GM21390 (cell line): ENCODE measurements around the gene MAP6.
"Not testable (repeated sequence)": the region's sequence is repeated elsewhere in the genome, so short reads cannot be mapped to it uniquely, and the experiment has no call there.

Experiments
- ATAC-seq: cut with Tn5 transposase; IDR thresholded peaks from one replicate; pipeline ENCODE4 v1.9.1; 2021; ENCODE audit not compliant: unreplicated experiment

The MAP6 gene

GRCh38 chr11:75668451-75669297, at the start of gene MAP6:
MAP6 (minus strand) TSS chr11:75669038; CDS start chr11:75668369, 669 bp downstream.
- no peak for ATAC-seq

- no peak for ATAC-seq
These were observed 49.0 kb upstream of the MAP6 start, which contains the start of gene MOGAT2 for GRCh38 chr11:75717608-75718418. MOGAT2 (plus strand) TSS chr11:75717838; CDS start chr11:75717889, 51 bp downstream.

GRCh38 chr11:75716659-75717058, 47.8 kb upstream of the MAP6 start:
- no peak for ATAC-seq

GRCh38 chr11:75715688-75716087, 46.9 kb upstream of the MAP6 start:
- ATAC-seq = no peak

- no peak for ATAC-seq
These were observed 45.4 kb upstream of the MAP6 start for GRCh38 chr11:75714211-75714610.

GRCh38 chr11:75706260-75706729, 37.5 kb upstream of the MAP6 start:
- no peak for ATAC-seq

- no peak for ATAC-seq
These were observed 36.7 kb upstream of the MAP6 start for GRCh38 chr11:75705541-75705940.

GRCh38 chr11:75703695-75704237, 34.9 kb upstream of the MAP6 start:
- no peak for ATAC-seq

GRCh38 chr11:75700940-75701339, 32.1 kb upstream of the MAP6 start:
- no peak for ATAC-seq

- no peak for ATAC-seq
These were observed 29.2 kb upstream of the MAP6 start for GRCh38 chr11:75697906-75698581.

GRCh38 chr11:75691804-75692203, 23.0 kb upstream of the MAP6 start:
- no peak for ATAC-seq

- ATAC-seq = peak; percentile 72
These were observed 21.2 kb upstream of the MAP6 start for GRCh38 chr11:75689863-75690609.

GRCh38 chr11:75683856-75684255, 15.0 kb upstream of the MAP6 start:
- ATAC-seq = not testable (repeated sequence)

GRCh38 chr11:75679566-75679965, 10.7 kb upstream of the MAP6 start:
- no peak for ATAC-seq

GRCh38 chr11:75678620-75679259, 9.9 kb upstream of the MAP6 start:
- ATAC-seq = no peak

GRCh38 chr11:75677909-75678308, 9.1 kb upstream of the MAP6 start:
- no peak for ATAC-seq

- no peak for ATAC-seq
These were observed 8.4 kb upstream of the MAP6 start for GRCh38 chr11:75677275-75677674.

- no peak for ATAC-seq
These were observed 5.2 kb upstream of the MAP6 start for GRCh38 chr11:75673977-75674582.

GRCh38 chr11:75667831-75668450, 897 bp downstream of the MAP6 start:
- ATAC-seq = no peak
